Endothelial cell of umbilical vein (primary cell): ENCODE results near the gene CENPP. TPM values are rescaled to one million over a fixed set of nuclear protein-coding genes. Genes with fewer than 3 reads are reported as not detected.

Experiments used
- Bru-seq: library from RNA; stranded (reverse); fragments of 400-500 nt; gene quantifications from one replicate; lab custom pipeline; 2021; lab: Mats Ljungman, UMichigan
- BruChase-seq, 2 experiments: library from RNA; stranded (reverse); fragments of 400-500 nt; gene quantifications; one replicate each; lab custom pipeline; 2021; lab: Mats Ljungman, UMichigan
- BruUV-seq: library from RNA; stranded (reverse); fragments of 400-500 nt; replicated peaks from 2 replicates; lab custom pipeline; 2021; lab: Mats Ljungman, UMichigan
- CTCF ChIA-PET: fragments of 300-600, 350-600 bp; sonication (Branson Sonifier 250); formaldehyde crosslinking; loops from one replicate; lab custom pipeline; 2021; ENCODE audit warnings: antibody characterized with exemption, inconsistent platforms; lab: Charles Lee
- POLR2A ChIA-PET: fragments of 300-600, 350-600 bp; sonication (Branson Sonifier 250); formaldehyde crosslinking; loops from one replicate; lab custom pipeline; 2021; ENCODE audit warnings: antibody characterized with exemption, inconsistent platforms; lab: Charles Lee
- DNase-seq: peaks from one replicate; pipeline ENCODE4 v3.0.0-alpha.2; 2011; ENCODE audit warnings: low read depth, low spot score
- FAIRE-seq: peaks from 2 replicates; lab custom pipeline; 2011; peaks lifted over from hg19 to GRCh38; lab: Jason Lieb, UNC
- H2AFZ ChIP-seq: 2 replicates; pipeline ENCODE4 v1.6.0; 2012; ENCODE audit warnings: low read depth, low read length, control low read depth, inconsistent platforms
- H3K27ac ChIP-seq: 2 replicates; pipeline ENCODE4 v1.5.1; 2011; ENCODE audit warnings: low read depth, mild to moderate bottlenecking, control low read depth, low read length, moderate library complexity; ENCODE audit not compliant: insufficient read depth
- H3K27me3 ChIP-seq, 2 experiments: 2 replicates each; pipeline versions ENCODE4 v1.6.0 to v1.6.1; 2011; ENCODE audit warnings: low read length in 2 of 2, mixed read lengths in 1 of 2; ENCODE audit not compliant: control insufficient read depth in 2 of 2, insufficient read depth in 2 of 2
- H3K36me3 ChIP-seq, 2 experiments: 2 replicates in 1 of 2; 3 replicates in 1 of 2; pipeline ENCODE4 v1.5.1; 2011; ENCODE audit warnings: low read length in 2 of 2, mild to moderate bottlenecking in 1 of 2, moderate library complexity in 1 of 2; ENCODE audit not compliant: control insufficient read depth in 2 of 2, insufficient read depth in 2 of 2; ENCODE audit errors: extremely low read depth in 1 of 2
- H3K4me1 ChIP-seq: 3 replicates; pipeline ENCODE4 v1.5.1; 2011; ENCODE audit warnings: mild to moderate bottlenecking, low read length; ENCODE audit not compliant: control insufficient read depth, insufficient read depth; ENCODE audit errors: extremely low read depth
- H3K4me2 ChIP-seq: 2 replicates; pipeline ENCODE4 v1.6.1; 2011; ENCODE audit warnings: low read length, control low read depth, mixed read lengths; ENCODE audit not compliant: insufficient read depth
- H3K4me3 ChIP-seq, 3 experiments: fragments of 200-600 bp in 1 of 3; sonication (generic), shearing (Covaris generic) in 1 of 3; replicated peaks in 1 of 3; 2 replicates each; pipeline ENCODE4 v1.5.1; 2011 to 2016; ENCODE audit warnings: control low read depth in 3 of 3, low read length in 3 of 3, mild to moderate bottlenecking in 2 of 3, inconsistent platforms in 1 of 3, low read depth in 1 of 3, moderate library complexity in 1 of 3; ENCODE audit not compliant: insufficient read depth in 1 of 3
- H3K79me2 ChIP-seq: 2 replicates; pipeline ENCODE4 v1.6.0; 2012; ENCODE audit warnings: low read length, inconsistent platforms; ENCODE audit not compliant: control insufficient read depth, insufficient read depth
- H3K9ac ChIP-seq: replicated peaks from 2 replicates; pipeline ENCODE3; 2011; ENCODE audit warnings: low read length, control low read depth; ENCODE audit not compliant: insufficient read depth; ENCODE audit errors: extremely low read depth
- H3K9me1 ChIP-seq: replicated peaks from 3 replicates; pipeline ENCODE4 v1.6.0; 2011; ENCODE audit warnings: mild to moderate bottlenecking, low read length; ENCODE audit not compliant: control insufficient read depth, insufficient read depth; ENCODE audit errors: extremely low read depth
- H3K9me3 ChIP-seq: replicated peaks from 2 replicates; pipeline ENCODE4 v1.5.1; 2012; ENCODE audit warnings: low read length, inconsistent platforms; ENCODE audit not compliant: control insufficient read depth, insufficient read depth
- H4K20me1 ChIP-seq: replicated peaks from 2 replicates; pipeline ENCODE3; 2011; ENCODE audit warnings: mild to moderate bottlenecking, low read length; ENCODE audit not compliant: control insufficient read depth, insufficient read depth; ENCODE audit errors: extremely low read depth
- EZH2 ChIP-seq: IDR thresholded peaks from 2 replicates; pipeline ENCODE4 v1.6.1; 2012; ENCODE audit warnings: borderline replicate concordance, low read depth, mild to moderate bottlenecking, moderate library complexity, low read length, inconsistent platforms; ENCODE audit not compliant: severe bottlenecking
- FOS ChIP-seq: IDR thresholded peaks from 2 replicates; pipeline ENCODE4 v1.6.1; 2011; ENCODE audit warnings: mild to moderate bottlenecking, low read length, moderate library complexity, borderline replicate concordance; ENCODE audit not compliant: insufficient read depth
- GATA2 ChIP-seq: IDR thresholded peaks from 2 replicates; pipeline ENCODE4 v1.7.0; 2011; ENCODE audit warnings: low read depth, mild to moderate bottlenecking, moderate library complexity, mixed read lengths, low read length; ENCODE audit not compliant: insufficient read length, insufficient read depth
- JUN ChIP-seq: IDR thresholded peaks from 2 replicates; pipeline ENCODE4 v1.6.1; 2011; ENCODE audit warnings: borderline replicate concordance, low read depth; ENCODE audit not compliant: insufficient read length, insufficient read depth
- MAX ChIP-seq: IDR thresholded peaks from 2 replicates; pipeline ENCODE4 v1.6.1; 2011; ENCODE audit not compliant: insufficient read depth, insufficient read length
- MYC ChIP-seq: IDR thresholded peaks from one replicate; pipeline ENCODE4 v1.6.1; 2011; ENCODE audit warnings: mild to moderate bottlenecking, low read depth, low read length
- POLR2A ChIP-seq: IDR thresholded peaks from 2 replicates; pipeline ENCODE4 v1.6.1; 2012; ENCODE audit warnings: low read depth, mild to moderate bottlenecking, control low read depth, low read length
- POLR2AphosphoS5 ChIP-seq: IDR thresholded peaks from 2 replicates; pipeline ENCODE4 v1.6.1; 2012; ENCODE audit warnings: low read depth, mild to moderate bottlenecking, control low read depth, low read length, moderate library complexity; ENCODE audit not compliant: insufficient read depth
- dilution Hi-C: fragments of 300-500 bp; cut with MboI; formaldehyde crosslinking; loops from one replicate; pipeline ENCODE4 v1.15.0; 2019; ENCODE audit warnings: low sequenced_read_pairs; ENCODE audit not compliant: extremely low pct_ligation_motif_present
- intact Hi-C: fragments of 100-400 bp; cut with micrococcal nuclease; formaldehyde crosslinking; loops from one replicate; pipeline ENCODE4 v1.10.0; 2022
- long read RNA-seq: library from polyadenylated mRNA; stranded (forward); transcript quantifications from one replicate; pipeline ENCODE4 v2.0.0, GENCODE V29; 2021
- polyA minus RNA-seq, 3 experiments: library from RNA; depleted of rRNA, polyadenylated mRNA; stranded (reverse); fragments of >200 nt; gene quantifications; 1 replicate in 1 of 3; 2 replicates in 2 of 3; pipeline ENCODE4 v1.2.3, GENCODE V29; 2011
- polyA plus RNA-seq, 4 experiments: library from polyadenylated mRNA; depleted of rRNA in 3 of 4; stranded (reverse) in 3 of 4; unstranded in 1 of 4; fragments of >200 nt; gene quantifications; 2 replicates each; pipeline versions ENCODE4 v1.2.1 to v1.2.3, GENCODE V29; 2011 to 2012; ENCODE audit warnings: missing spikeins in 1 of 4
- total RNA-seq: library from RNA; stranded (reverse); gene quantifications from 2 replicates; pipeline ENCODE4 v1.2.3, GENCODE V29; 2021
- TF ChIP-seq, protein P1 (sequence below), 2 donors: IDR thresholded peaks; 1 replicate in 1 of 2; 2 replicates in 1 of 2; pipeline ENCODE4 v1.5.1; 2011; ENCODE audit warnings: low read length in 2 of 2, mild to moderate bottlenecking in 2 of 2, moderate library complexity in 2 of 2, control low read depth in 1 of 2, inconsistent platforms in 1 of 2, low read depth in 1 of 2; ENCODE audit not compliant: insufficient read depth in 1 of 2; ENCODE audit errors: extremely low read depth in 1 of 2

The CENPP gene
- 8.7 and 12.0 TPM in 2 replicates for total RNA-seq
- polyA plus RNA-seq, result 1.2 and 1.3 TPM in 2 replicates
- 2.7 and 3.7 TPM in 2 replicates for polyA plus RNA-seq (2011; cell fraction: cytosol; rRNA removed)
- 2.2 and 3.7 TPM in 2 replicates for polyA plus RNA-seq (2011; cell fraction: nucleus; rRNA removed)
- 3.3 and 10.0 TPM in 2 replicates for polyA plus RNA-seq (2012)
- polyA minus RNA-seq, result 1.2 and 1.4 TPM in 2 replicates
- polyA minus RNA-seq (2011; cell fraction: cytosol; rRNA and poly(A)+ RNA removed), result 4.8 TPM
- 7.3 and 12.5 TPM in 2 replicates for polyA minus RNA-seq (2011; cell fraction: nucleus; rRNA and poly(A)+ RNA removed)
- percentile 59 among the genes with signal in this experiment for Bru-seq, nascent RNA
- percentile 62 among the genes with signal in this experiment for BruChase-seq, experiment 1, labeled RNA remaining after a 6-hour chase
- percentile 72 among the genes with signal in this experiment for BruChase-seq, experiment 2, labeled RNA remaining after a 2-hour chase
- long read RNA-seq, partial matches to known transcripts, result 0 of 1 reads
- long read RNA-seq, other reads (novel, unspliced or antisense), result 0 of 1 reads

DNA sequence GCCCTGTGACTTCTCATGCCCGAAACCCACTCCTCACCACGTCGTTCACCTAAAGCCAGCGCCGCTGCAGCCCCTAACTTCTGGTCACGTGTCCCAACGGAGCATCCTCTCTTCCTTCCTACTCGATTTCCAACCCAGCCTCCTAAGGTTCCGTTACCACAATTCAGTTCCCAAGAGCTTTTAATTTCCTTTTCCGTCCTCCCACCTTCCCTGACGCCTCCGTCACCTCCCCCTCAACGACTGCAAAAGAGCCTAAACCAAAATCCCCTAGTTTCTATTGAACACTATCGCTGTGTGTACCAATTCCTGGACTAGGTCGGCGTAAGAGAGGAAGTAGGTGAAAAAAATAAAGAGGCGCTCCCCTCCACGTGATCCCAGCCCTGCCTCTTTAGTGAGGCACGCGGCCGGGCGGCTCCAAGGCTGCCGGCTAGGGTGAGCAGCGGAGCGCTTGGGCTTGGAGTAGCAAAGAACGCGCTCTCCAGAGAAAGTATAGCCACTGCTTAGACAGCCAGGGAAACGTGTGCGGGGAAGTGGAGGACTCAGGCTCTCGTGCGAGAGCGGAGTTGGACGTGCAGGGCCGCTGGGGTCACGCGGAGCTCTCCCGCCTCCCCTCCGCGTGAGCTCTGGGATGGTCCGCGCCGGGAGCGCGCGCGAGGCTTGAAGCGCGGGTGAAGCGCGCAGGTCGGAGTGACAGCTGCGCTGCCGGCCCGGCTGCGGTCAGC lies at the start of gene CENPP, which contains the start of gene NOL8:
Gene CENPP, plus strand, starts transcription at position 685 of the 722 bp plus-strand sequence.
Gene NOL8, minus strand, starts transcription at position 82 of the 722 bp plus-strand sequence. CDS start 1,189 bp downstream, outside the sequence.
- no peaks in the 10 kb centered on the region for H4K20me1 ChIP-seq
- peaks cover 2 to 12% of the 10 kb centered on the region in 2 experiments for H3K36me3 ChIP-seq
- intact Hi-C loops (loop anchor here (1.0 to 10.0 kb wide), 5 partner anchors 32 to 467 kb away; partner anchors contain the start of genes BICD2, IARS1 and IPPK), dilution Hi-C loops (no loop called here)
- H3K79me2 ChIP-seq, result peaks cover 13% of the 10 kb centered on the region
- H3K27ac ChIP-seq, result peak within 1 kb of the TSS; percentile 89
- H3K4me3 ChIP-seq, result peak within 1 kb of the TSS; percentile 32 to 91 (median 67)
- CTCF ChIA-PET, result interaction anchor here (0.6 to 3.2 kb wide), 7 partner anchors 8 to 465 kb away, joined by 3 to 20 read pairs (median 5); no protein-coding TSS in a partner anchor
- H3K9me1 ChIP-seq, result no peaks in the 10 kb centered on the region
- peak within 1 kb of the TSS; percentile 77 for H3K4me2 ChIP-seq
- peak within 1 kb of the TSS; percentile 95 for H3K9ac ChIP-seq
- BruUV-seq, result no TSS peak
- H2AFZ ChIP-seq, result peak within 1 kb of the TSS; percentile 41
- peaks cover 13% of the 10 kb centered on the region for H3K4me1 ChIP-seq
- no peaks in the 10 kb centered on the region for H3K9me3 ChIP-seq
- no peaks in the 10 kb centered on the region for H3K27me3 ChIP-seq
- FAIRE-seq (peak; percentile 84), DNase-seq (peak; percentile 93)
- TF ChIP-seq FOS (no peak), POLR2AphosphoS5 (peak; percentile 88), MYC (peak; percentile 94), GATA2 (no peak), EZH2 (no peak), JUN (no peak), POLR2A (peak; percentile 85), MAX (peak; percentile 90)
- TF ChIP-seq, protein P1, sequence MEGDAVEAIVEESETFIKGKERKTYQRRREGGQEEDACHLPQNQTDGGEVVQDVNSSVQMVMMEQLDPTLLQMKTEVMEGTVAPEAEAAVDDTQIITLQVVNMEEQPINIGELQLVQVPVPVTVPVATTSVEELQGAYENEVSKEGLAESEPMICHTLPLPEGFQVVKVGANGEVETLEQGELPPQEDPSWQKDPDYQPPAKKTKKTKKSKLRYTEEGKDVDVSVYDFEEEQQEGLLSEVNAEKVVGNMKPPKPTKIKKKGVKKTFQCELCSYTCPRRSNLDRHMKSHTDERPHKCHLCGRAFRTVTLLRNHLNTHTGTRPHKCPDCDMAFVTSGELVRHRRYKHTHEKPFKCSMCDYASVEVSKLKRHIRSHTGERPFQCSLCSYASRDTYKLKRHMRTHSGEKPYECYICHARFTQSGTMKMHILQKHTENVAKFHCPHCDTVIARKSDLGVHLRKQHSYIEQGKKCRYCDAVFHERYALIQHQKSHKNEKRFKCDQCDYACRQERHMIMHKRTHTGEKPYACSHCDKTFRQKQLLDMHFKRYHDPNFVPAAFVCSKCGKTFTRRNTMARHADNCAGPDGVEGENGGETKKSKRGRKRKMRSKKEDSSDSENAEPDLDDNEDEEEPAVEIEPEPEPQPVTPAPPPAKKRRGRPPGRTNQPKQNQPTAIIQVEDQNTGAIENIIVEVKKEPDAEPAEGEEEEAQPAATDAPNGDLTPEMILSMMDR (IDR thresholded peaks at IDR 0.05; ENCODE audit: extremely low read depth in 1 of 2, insufficient read depth in 1 of 2, low read depth in 1 of 2, low read length in 2 of 2), result no peak
- POLR2A ChIA-PET, result interaction anchor here (0.5 to 1.0 kb wide), 2 partner anchors 210 to 344 kb away, joined by 3 read pairs; partner anchors contain the start of genes IPPK and SPTLC1
